GM18861 (cell line): ENCODE data around the gene NCR3LG1.
A peak's percentile ranks its signal among the peaks of the same experiment; 100 is the strongest.

ENCODE experiments used
- ATAC-seq: cut with Tn5 transposase; IDR thresholded peaks from one replicate; pipeline ENCODE4 v1.9.1; 2021; ENCODE audit not compliant: unreplicated experiment

The NCR3LG1 gene

GRCh38 chr11:17392872-17393271, 41.3 kb downstream of the NCR3LG1 start:
- no peak for ATAC-seq

- no peak for ATAC-seq
These were observed 41.9 kb downstream of the NCR3LG1 start for GRCh38 chr11:17393472-17393871.

- ATAC-seq = no peak
These were observed 43.3 kb downstream of the NCR3LG1 start for GRCh38 chr11:17394743-17395390.

- no peak for ATAC-seq
These were observed 44.0 kb downstream of the NCR3LG1 start for GRCh38 chr11:17395554-17395961.

GRCh38 chr11:17395978-17396377, 44.4 kb downstream of the NCR3LG1 start:
- ATAC-seq = no peak

GRCh38 chr11:17396598-17397310, 45.2 kb downstream of the NCR3LG1 start:
- ATAC-seq = no peak

- no peak for ATAC-seq
These were observed 45.9 kb downstream of the NCR3LG1 start for GRCh38 chr11:17397311-17398002.

GRCh38 chr11:17399236-17399635, 47.6 kb downstream of the NCR3LG1 start:
- no peak for ATAC-seq

GRCh38 chr11:17400048-17400775, 48.6 kb downstream of the NCR3LG1 start:
- ATAC-seq = no peak

GRCh38 chr11:17401316-17401715, 49.7 kb downstream of the NCR3LG1 start:
- ATAC-seq = no peak

GRCh38 chr11:17401841-17402240, 50.2 kb downstream of the NCR3LG1 start:
- ATAC-seq = no peak

- ATAC-seq = no peak
These were observed 50.9 kb downstream of the NCR3LG1 start for GRCh38 chr11:17402486-17402885.

GRCh38 chr11:17403980-17404759, 52.6 kb downstream of the NCR3LG1 start:
- ATAC-seq = no peak

GRCh38 chr11:17405232-17406005, 53.8 kb downstream of the NCR3LG1 start:
- peak; percentile 47 for ATAC-seq

- no peak for ATAC-seq
These were observed 54.6 kb downstream of the NCR3LG1 start for GRCh38 chr11:17406082-17406817.

GRCh38 chr11:17406818-17407149, 55.2 kb downstream of the NCR3LG1 start:
- ATAC-seq = no peak

GRCh38 chr11:17407575-17407974, 56.0 kb downstream of the NCR3LG1 start:
- no peak for ATAC-seq

- ATAC-seq = no peak
These were observed 56.4 kb downstream of the NCR3LG1 start for GRCh38 chr11:17408026-17408425.

GRCh38 chr11:17408641-17409040, 57.0 kb downstream of the NCR3LG1 start:
- no peak for ATAC-seq
